Measurements from ENCODE around the gene CTNNA3.

Gene CTNNA3

GRCh38 chr10:66586073-66586472, 1109.9 kb downstream of the CTNNA3 start:
- H3K36me3 ChIP-seq (ENCODE audit: control insufficient read depth, insufficient read depth, low read length) = no peaks in the 10 kb centered on the region
- H3K4me3 ChIP-seq (ENCODE audit: low read length) = no peak overlapping the region
- no peaks in the 10 kb centered on the region for H3K4me1 ChIP-seq (ENCODE audit: control insufficient read depth, insufficient read depth, low read length)
- H3K27me3 ChIP-seq (ENCODE audit: control insufficient read depth, insufficient read depth, low read length) = no peaks in the 10 kb centered on the region
- no peaks in the 10 kb centered on the region for H3K9me3 ChIP-seq (ENCODE audit: control insufficient read depth, low read length)
- no peak overlapping the region for H3K9ac ChIP-seq (ENCODE audit: low read length)

- H3K27me3 ChIP-seq (ENCODE audit: control insufficient read depth, insufficient read depth, low read length) = no peaks in the 10 kb centered on the region
- H3K9me3 ChIP-seq (ENCODE audit: control insufficient read depth, low read length) = no peaks in the 10 kb centered on the region
- no peaks in the 10 kb centered on the region for H3K36me3 ChIP-seq (ENCODE audit: control insufficient read depth, insufficient read depth, low read length)
- no peaks in the 10 kb centered on the region for H3K4me1 ChIP-seq (ENCODE audit: control insufficient read depth, insufficient read depth, low read length)
- no peak overlapping the region for H3K4me3 ChIP-seq (ENCODE audit: low read length)
- H3K9ac ChIP-seq (ENCODE audit: low read length) = no peak overlapping the region
Measured at GRCh38 chr10:66575251-66575855, 1120.6 kb downstream of the CTNNA3 start.

- H3K36me3 ChIP-seq (ENCODE audit: control insufficient read depth, insufficient read depth, low read length) = no peaks in the 10 kb centered on the region
- H3K4me3 ChIP-seq (ENCODE audit: low read length) = no peak overlapping the region
- H3K9ac ChIP-seq (ENCODE audit: low read length) = no peak overlapping the region
- H3K4me1 ChIP-seq (ENCODE audit: control insufficient read depth, insufficient read depth, low read length) = no peaks in the 10 kb centered on the region
- no peaks in the 10 kb centered on the region for H3K9me3 ChIP-seq (ENCODE audit: control insufficient read depth, low read length)
- no peaks in the 10 kb centered on the region for H3K27me3 ChIP-seq (ENCODE audit: control insufficient read depth, insufficient read depth, low read length)
Measured at GRCh38 chr10:66572700-66573099, 1123.3 kb downstream of the CTNNA3 start.

- Histone ChIP-seq H3K9me3 (ENCODE audit: control insufficient read depth, low read length) (no peaks in the 10 kb centered on the region), H3K4me1 (ENCODE audit: control insufficient read depth, insufficient read depth, low read length) (no peaks in the 10 kb centered on the region), H3K4me3 (ENCODE audit: low read length) (no peak overlapping the region), H3K36me3 (ENCODE audit: control insufficient read depth, insufficient read depth, low read length) (no peaks in the 10 kb centered on the region), H3K9ac (ENCODE audit: low read length) (no peak overlapping the region), H3K27me3 (ENCODE audit: control insufficient read depth, insufficient read depth, low read length) (no peaks in the 10 kb centered on the region)
Measured at GRCh38 chr10:66565999-66566398, 1130.0 kb downstream of the CTNNA3 start.

- no peak overlapping the region for H3K9ac ChIP-seq (ENCODE audit: low read length)
- H3K36me3 ChIP-seq (ENCODE audit: control insufficient read depth, insufficient read depth, low read length) = no peaks in the 10 kb centered on the region
- no peaks in the 10 kb centered on the region for H3K4me1 ChIP-seq (ENCODE audit: control insufficient read depth, insufficient read depth, low read length)
- no peak overlapping the region for H3K4me3 ChIP-seq (ENCODE audit: low read length)
- no peaks in the 10 kb centered on the region for H3K27me3 ChIP-seq (ENCODE audit: control insufficient read depth, insufficient read depth, low read length)
- no peaks in the 10 kb centered on the region for H3K9me3 ChIP-seq (ENCODE audit: control insufficient read depth, low read length)
Measured at GRCh38 chr10:66564287-66564686, 1131.7 kb downstream of the CTNNA3 start.

GRCh38 chr10:66555061-66555460, 1140.9 kb downstream of the CTNNA3 start:
- Histone ChIP-seq H3K9ac (ENCODE audit: low read length) (no peak overlapping the region), H3K4me1 (ENCODE audit: control insufficient read depth, insufficient read depth, low read length) (no peaks in the 10 kb centered on the region), H3K27me3 (ENCODE audit: control insufficient read depth, insufficient read depth, low read length) (no peaks in the 10 kb centered on the region), H3K4me3 (ENCODE audit: low read length) (no peak overlapping the region), H3K36me3 (ENCODE audit: control insufficient read depth, insufficient read depth, low read length) (no peaks in the 10 kb centered on the region), H3K9me3 (ENCODE audit: control insufficient read depth, low read length) (no peaks in the 10 kb centered on the region)

GRCh38 chr10:66552331-66552730, 1143.7 kb downstream of the CTNNA3 start:
- no peaks in the 10 kb centered on the region for H3K27me3 ChIP-seq (ENCODE audit: control insufficient read depth, insufficient read depth, low read length)

GRCh38 chr10:66550351-66550750, 1145.6 kb downstream of the CTNNA3 start:
- H3K9me3 ChIP-seq (ENCODE audit: control insufficient read depth, low read length) = no peaks in the 10 kb centered on the region
- H3K9ac ChIP-seq (ENCODE audit: low read length) = no peak overlapping the region
- no peaks in the 10 kb centered on the region for H3K4me1 ChIP-seq (ENCODE audit: control insufficient read depth, insufficient read depth, low read length)
- no peak overlapping the region for H3K4me3 ChIP-seq (ENCODE audit: low read length)
- H3K36me3 ChIP-seq (ENCODE audit: control insufficient read depth, insufficient read depth, low read length) = no peaks in the 10 kb centered on the region
- H3K27me3 ChIP-seq (ENCODE audit: control insufficient read depth, insufficient read depth, low read length) = no peaks in the 10 kb centered on the region

More at GRCh38 chr10:66552331-66552730, 1143.7 kb downstream of the CTNNA3 start:
- H3K4me3 ChIP-seq (ENCODE audit: low read length) = no peak overlapping the region
- H3K9ac ChIP-seq (ENCODE audit: low read length) = no peak overlapping the region
- no peaks in the 10 kb centered on the region for H3K4me1 ChIP-seq (ENCODE audit: control insufficient read depth, insufficient read depth, low read length)
- H3K9me3 ChIP-seq (ENCODE audit: control insufficient read depth, low read length) = no peaks in the 10 kb centered on the region
- H3K36me3 ChIP-seq (ENCODE audit: control insufficient read depth, insufficient read depth, low read length) = no peaks in the 10 kb centered on the region

GRCh38 chr10:66538908-66539307, 1157.1 kb downstream of the CTNNA3 start:
- Histone ChIP-seq H3K27me3 (ENCODE audit: control insufficient read depth, insufficient read depth, low read length) (no peaks in the 10 kb centered on the region), H3K9ac (ENCODE audit: low read length) (no peak overlapping the region), H3K4me1 (ENCODE audit: control insufficient read depth, insufficient read depth, low read length) (no peaks in the 10 kb centered on the region), H3K9me3 (ENCODE audit: control insufficient read depth, low read length) (no peaks in the 10 kb centered on the region), H3K4me3 (ENCODE audit: low read length) (no peak overlapping the region), H3K36me3 (ENCODE audit: control insufficient read depth, insufficient read depth, low read length) (no peaks in the 10 kb centered on the region)

GRCh38 chr10:66538371-66538770, 1157.6 kb downstream of the CTNNA3 start:
- H3K9ac ChIP-seq (ENCODE audit: low read length) = no peak overlapping the region
- H3K36me3 ChIP-seq (ENCODE audit: control insufficient read depth, insufficient read depth, low read length) = no peaks in the 10 kb centered on the region
- no peak overlapping the region for H3K4me3 ChIP-seq (ENCODE audit: low read length)
- H3K4me1 ChIP-seq (ENCODE audit: control insufficient read depth, insufficient read depth, low read length) = no peaks in the 10 kb centered on the region
- H3K9me3 ChIP-seq (ENCODE audit: control insufficient read depth, low read length) = no peaks in the 10 kb centered on the region
- H3K27me3 ChIP-seq (ENCODE audit: control insufficient read depth, insufficient read depth, low read length) = no peaks in the 10 kb centered on the region

- Histone ChIP-seq H3K4me1 (ENCODE audit: control insufficient read depth, insufficient read depth, low read length) (no peaks in the 10 kb centered on the region), H3K9ac (ENCODE audit: low read length) (no peak overlapping the region), H3K4me3 (ENCODE audit: low read length) (no peak overlapping the region), H3K9me3 (ENCODE audit: control insufficient read depth, low read length) (no peaks in the 10 kb centered on the region), H3K27me3 (ENCODE audit: control insufficient read depth, insufficient read depth, low read length) (no peaks in the 10 kb centered on the region), H3K36me3 (ENCODE audit: control insufficient read depth, insufficient read depth, low read length) (no peaks in the 10 kb centered on the region)
Measured at GRCh38 chr10:66537186-66537585, 1158.8 kb downstream of the CTNNA3 start.

GRCh38 chr10:66535439-66535838, 1160.6 kb downstream of the CTNNA3 start:
- H3K9me3 ChIP-seq (ENCODE audit: control insufficient read depth, low read length) = no peaks in the 10 kb centered on the region
- H3K9ac ChIP-seq (ENCODE audit: low read length) = no peak overlapping the region
- no peaks in the 10 kb centered on the region for H3K36me3 ChIP-seq (ENCODE audit: control insufficient read depth, insufficient read depth, low read length)
- H3K27me3 ChIP-seq (ENCODE audit: control insufficient read depth, insufficient read depth, low read length) = no peaks in the 10 kb centered on the region
- H3K4me3 ChIP-seq (ENCODE audit: low read length) = no peak overlapping the region
- H3K4me1 ChIP-seq (ENCODE audit: control insufficient read depth, insufficient read depth, low read length) = no peaks in the 10 kb centered on the region

GRCh38 chr10:66534866-66535265, 1161.1 kb downstream of the CTNNA3 start:
- Histone ChIP-seq H3K9ac (ENCODE audit: low read length) (no peak overlapping the region), H3K27me3 (ENCODE audit: control insufficient read depth, insufficient read depth, low read length) (no peaks in the 10 kb centered on the region), H3K9me3 (ENCODE audit: control insufficient read depth, low read length) (no peaks in the 10 kb centered on the region), H3K4me1 (ENCODE audit: control insufficient read depth, insufficient read depth, low read length) (no peaks in the 10 kb centered on the region), H3K36me3 (ENCODE audit: control insufficient read depth, insufficient read depth, low read length) (no peaks in the 10 kb centered on the region), H3K4me3 (ENCODE audit: low read length) (no peak overlapping the region)
